WERI-Rb-1 (cell line): Measurements from ENCODE around the gene CD300LB.

ENCODE experiments used
- DNase-seq: peaks from one replicate; pipeline ENCODE4 v3.0.0-alpha.2; 2020
- H3K27ac ChIP-seq: fragments of 250-450 bp; sonication (Bioruptor Pico); 2 replicates; pipeline ENCODE4 v1.5.1; 2020; ENCODE audit warnings: mild to moderate bottlenecking, moderate library complexity
- H3K27me3 ChIP-seq: fragments of 250-450 bp; sonication (Bioruptor Pico); 2 replicates; pipeline ENCODE4 v1.5.1; 2021; ENCODE audit warnings: mild to moderate bottlenecking, low read depth, moderate library complexity; ENCODE audit not compliant: insufficient read depth, severe bottlenecking
- H3K36me3 ChIP-seq: fragments of 250-450 bp; sonication (Bioruptor Pico); 2 replicates; pipeline ENCODE4 v1.5.1; 2020; ENCODE audit warnings: mild to moderate bottlenecking, moderate library complexity
- H3K4me3 ChIP-seq: 2 replicates; pipeline ENCODE4 v1.5.1; 2011; ENCODE audit warnings: low read depth, mild to moderate bottlenecking, control low read depth, low read length
- H3K9me3 ChIP-seq: fragments of 250-450 bp; sonication (Bioruptor Pico); 2 replicates; pipeline ENCODE4 v1.5.1; 2021; ENCODE audit warnings: mild to moderate bottlenecking, moderate library complexity; ENCODE audit not compliant: severe bottlenecking
- TF ChIP-seq, protein P1 (sequence below): IDR thresholded peaks from 2 replicates; pipeline ENCODE4 v1.5.1; 2011; ENCODE audit warnings: low read depth, mild to moderate bottlenecking, control low read depth, inconsistent platforms, low read length

Gene CD300LB

DNA sequence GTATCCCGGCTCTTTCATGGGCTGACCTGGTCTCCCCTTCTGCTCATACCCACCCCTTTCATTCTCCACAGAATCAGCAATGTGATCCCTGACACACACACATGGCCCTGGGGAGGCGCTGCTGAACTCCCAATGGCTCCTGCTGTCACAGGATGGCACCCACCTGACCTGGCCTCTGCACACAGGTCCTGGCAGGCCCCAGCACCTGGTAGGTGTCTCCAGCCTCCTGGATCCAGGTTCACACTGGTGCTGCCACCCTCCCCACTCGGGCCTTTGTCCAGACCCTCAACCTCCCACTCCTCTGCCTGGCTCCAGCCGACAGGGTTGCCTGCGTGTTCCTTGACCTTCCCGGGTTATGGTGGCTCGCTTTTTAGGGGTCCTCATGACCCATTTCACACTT is 16.0 kb upstream of the CD300LB start:
- Histone ChIP-seq H3K27ac (no peak overlapping the region), H3K9me3 (no peaks in the 10 kb centered on the region), H3K36me3 (no peaks in the 10 kb centered on the region), H3K27me3 (peaks cover 100% of the 10 kb centered on the region), H3K4me3 (no peak overlapping the region)
- TF ChIP-seq, protein P1, sequence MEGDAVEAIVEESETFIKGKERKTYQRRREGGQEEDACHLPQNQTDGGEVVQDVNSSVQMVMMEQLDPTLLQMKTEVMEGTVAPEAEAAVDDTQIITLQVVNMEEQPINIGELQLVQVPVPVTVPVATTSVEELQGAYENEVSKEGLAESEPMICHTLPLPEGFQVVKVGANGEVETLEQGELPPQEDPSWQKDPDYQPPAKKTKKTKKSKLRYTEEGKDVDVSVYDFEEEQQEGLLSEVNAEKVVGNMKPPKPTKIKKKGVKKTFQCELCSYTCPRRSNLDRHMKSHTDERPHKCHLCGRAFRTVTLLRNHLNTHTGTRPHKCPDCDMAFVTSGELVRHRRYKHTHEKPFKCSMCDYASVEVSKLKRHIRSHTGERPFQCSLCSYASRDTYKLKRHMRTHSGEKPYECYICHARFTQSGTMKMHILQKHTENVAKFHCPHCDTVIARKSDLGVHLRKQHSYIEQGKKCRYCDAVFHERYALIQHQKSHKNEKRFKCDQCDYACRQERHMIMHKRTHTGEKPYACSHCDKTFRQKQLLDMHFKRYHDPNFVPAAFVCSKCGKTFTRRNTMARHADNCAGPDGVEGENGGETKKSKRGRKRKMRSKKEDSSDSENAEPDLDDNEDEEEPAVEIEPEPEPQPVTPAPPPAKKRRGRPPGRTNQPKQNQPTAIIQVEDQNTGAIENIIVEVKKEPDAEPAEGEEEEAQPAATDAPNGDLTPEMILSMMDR, result no peak
- no peak for DNase-seq

DNA sequence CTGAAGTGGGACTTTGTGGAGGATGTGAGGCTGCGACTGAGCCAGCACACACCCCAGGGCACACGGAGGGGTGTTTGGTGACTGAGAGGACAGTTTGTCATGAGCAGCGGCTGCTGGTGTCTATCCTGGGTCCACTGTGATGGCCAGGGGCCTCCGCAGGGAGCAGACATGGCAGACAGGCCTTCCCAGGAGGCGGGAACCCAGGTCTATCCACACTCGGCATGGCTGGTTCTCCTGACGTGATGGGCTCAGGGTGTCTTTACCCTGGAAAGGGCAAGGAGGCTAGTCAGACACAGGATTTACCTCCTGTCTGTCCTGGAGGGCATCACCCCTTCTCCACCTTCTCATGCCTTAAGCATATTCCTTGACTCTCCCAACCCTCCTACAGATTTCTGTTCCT is 15.3 kb upstream of the CD300LB start:
- H3K27me3 ChIP-seq, result peaks cover 100% of the 10 kb centered on the region
- no peaks in the 10 kb centered on the region for H3K36me3 ChIP-seq
- H3K27ac ChIP-seq, result no peak overlapping the region
- H3K4me3 ChIP-seq, result no peak overlapping the region
- no peak for DNase-seq
- TF ChIP-seq, protein P1, result no peak
- no peaks in the 10 kb centered on the region for H3K9me3 ChIP-seq

DNA sequence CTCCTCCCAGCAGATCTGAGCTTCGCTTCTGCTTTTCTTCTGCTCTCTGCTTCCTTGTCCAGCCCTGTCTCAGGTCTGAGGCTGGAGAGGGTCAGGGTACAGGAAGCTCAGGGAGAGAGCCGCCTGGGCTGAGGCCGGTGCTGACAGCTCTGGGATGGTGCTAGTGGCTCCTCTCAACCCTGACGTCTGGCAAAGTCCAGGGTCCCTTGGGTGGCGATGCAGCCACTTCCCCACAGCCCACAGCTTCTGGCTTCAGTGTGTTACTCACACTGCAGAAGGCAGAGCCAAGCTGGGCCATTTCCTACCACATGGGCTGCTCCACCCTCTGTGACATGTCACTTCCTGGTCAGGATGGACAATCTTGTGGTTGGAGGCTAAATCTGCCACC is 14.6 kb upstream of the CD300LB start, which contains the start of gene CD300C:
Gene CD300C (minus strand): TSS at position 273 of the 388 bp plus-strand sequence. CDS start 333 bp downstream, outside the sequence.
- TF ChIP-seq, protein P1, result no peak
- Histone ChIP-seq H3K9me3 (no peaks in the 10 kb centered on the region), H3K36me3 (no peaks in the 10 kb centered on the region), H3K4me3 (no peak within 1 kb of the TSS), H3K27ac (no peak within 1 kb of the TSS), H3K27me3 (peaks cover 100% of the 10 kb centered on the region)
- DNase-seq, result no peak

DNA sequence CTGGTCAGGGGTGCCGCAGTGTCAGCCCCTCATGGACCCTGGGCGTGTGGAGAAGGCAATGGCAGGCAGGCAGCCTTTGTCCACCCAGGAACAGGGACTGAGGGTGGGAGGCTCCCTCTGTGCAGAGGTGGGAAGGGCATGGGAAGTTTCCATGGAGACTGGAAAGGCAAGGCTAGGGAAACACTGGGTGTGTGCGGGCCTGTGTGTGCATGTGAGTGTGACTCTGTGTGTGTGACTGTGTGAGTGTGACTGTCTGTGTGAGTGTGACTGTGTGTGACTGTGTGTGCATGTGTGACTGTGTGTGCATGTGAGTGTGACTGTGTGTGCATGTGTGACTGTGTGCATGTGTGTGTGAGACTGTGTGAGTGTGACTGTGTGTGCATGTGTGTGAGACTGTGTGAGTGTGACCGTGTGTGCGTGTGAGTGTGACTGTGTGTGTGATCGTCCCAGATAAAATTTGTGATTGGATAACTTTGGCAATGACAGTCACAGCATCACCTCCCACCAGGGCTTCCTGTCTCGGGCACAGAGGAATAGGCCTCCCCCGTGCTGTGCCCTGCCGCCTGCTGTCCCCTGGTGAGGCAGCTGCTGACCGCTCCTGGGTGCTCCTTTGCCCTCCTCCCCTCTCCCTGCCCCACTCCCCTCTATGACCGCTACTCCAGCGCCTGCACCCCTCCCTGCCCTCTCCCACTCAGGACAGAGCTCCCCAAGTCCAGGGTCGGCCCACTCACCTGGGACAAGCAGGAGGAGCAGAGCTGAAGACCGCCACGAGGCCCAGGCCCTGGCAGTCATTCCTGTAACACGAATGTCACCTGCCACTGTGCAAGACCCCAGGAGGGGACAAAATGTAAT is 13.9 kb upstream of the CD300LB start:
- no peak for DNase-seq
- H3K27me3 ChIP-seq, result peaks cover 100% of the 10 kb centered on the region

DNA sequence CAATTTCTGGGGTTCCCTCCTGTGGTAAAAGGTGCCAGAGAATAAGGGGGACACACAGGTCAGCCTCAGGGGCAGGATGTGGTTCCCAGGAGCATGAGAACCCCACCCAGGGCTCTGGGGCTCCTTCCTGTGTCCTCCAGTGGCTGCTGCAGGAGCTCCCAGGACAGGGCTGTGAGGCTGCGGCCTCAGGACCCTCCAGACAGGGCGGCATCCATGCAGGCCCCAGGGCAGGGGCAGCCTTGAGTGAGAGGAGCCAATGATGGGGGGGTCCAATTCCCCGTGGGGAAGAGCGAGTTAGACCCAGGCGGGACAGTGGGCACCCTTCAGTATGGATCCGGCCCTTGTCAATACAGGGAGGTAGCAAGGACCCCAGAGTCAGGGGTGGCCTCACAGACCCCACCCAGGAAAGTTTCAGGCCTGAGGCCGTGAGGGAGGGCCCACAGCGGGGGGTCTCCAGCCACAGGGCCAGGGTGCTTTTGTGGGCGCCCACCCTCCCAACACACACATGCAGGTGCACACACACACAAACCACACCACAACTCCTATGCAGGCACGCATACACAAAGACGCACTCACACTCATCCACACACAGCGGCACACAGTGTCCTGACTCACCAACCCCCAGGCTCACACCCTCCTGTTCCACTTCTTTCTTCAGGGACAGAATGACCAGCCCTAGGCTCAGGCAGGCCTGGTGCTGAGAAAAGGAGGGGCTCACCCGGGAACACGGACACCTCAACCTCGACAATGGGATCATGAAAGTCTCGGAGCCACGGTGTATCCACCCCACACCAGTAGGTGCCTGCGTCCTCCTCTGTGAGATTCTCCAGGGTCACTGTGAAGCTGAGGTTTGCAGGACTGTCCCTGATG is 12.9 kb upstream of the CD300LB start:
- no peaks in the 10 kb centered on the region for H3K9me3 ChIP-seq
- H3K27me3 ChIP-seq, result peaks cover 100% of the 10 kb centered on the region
- no peak overlapping the region for H3K27ac ChIP-seq
- DNase-seq, result no peak
- TF ChIP-seq, protein P1, result no peak
- no peak overlapping the region for H3K4me3 ChIP-seq
- no peaks in the 10 kb centered on the region for H3K36me3 ChIP-seq

More for the DNA sequence above, 13.9 kb upstream of the CD300LB start:
- no peaks in the 10 kb centered on the region for H3K36me3 ChIP-seq
- H3K4me3 ChIP-seq, result no peak overlapping the region
- TF ChIP-seq, protein P1, result no peak
- no peaks in the 10 kb centered on the region for H3K9me3 ChIP-seq
- no peak overlapping the region for H3K27ac ChIP-seq
